IMR-90 (cell line): Measurements from ENCODE around the gene ARID3C. TPM values are rescaled to one million over a fixed set of nuclear protein-coding genes. Genes with fewer than 3 reads are reported as not detected.

Experiments used
- ATAC-seq: fragments of 200-7000 bp; cut with Tn5 transposase; 2 replicates; pipeline ENCODE4 v1.9.1; 2020; ENCODE audit warnings: low read depth, mild to moderate bottlenecking, moderate library complexity
- BruUV-seq: library from RNA; stranded (reverse); fragments of 400-500 nt; replicated peaks from 2 replicates; lab custom pipeline; 2021; lab: Mats Ljungman, UMichigan
- CTCF ChIA-PET: fragments of 300-600 bp; formaldehyde crosslinking; extraction: SDS; loops from one replicate; lab custom pipeline; 2021; ENCODE audit warnings: antibody characterized with exemption; lab: Yijun Ruan, JAX
- POLR2A ChIA-PET: fragments of 300-600 bp; sonication (Branson Sonifier 250); formaldehyde crosslinking; loops from one replicate; lab custom pipeline; 2022; ENCODE audit warnings: antibody characterized with exemption; ENCODE audit not compliant: unreplicated experiment; lab: Charles Lee
- DNase-seq: peaks from one replicate; pipeline ENCODE4 v3.0.0; 2013
- H2AFZ ChIP-seq: replicated peaks from 2 replicates; pipeline ENCODE3; 2013; ENCODE audit warnings: low read length, mild to moderate bottlenecking; ENCODE audit not compliant: poor library complexity
- H2AK5ac ChIP-seq: 2 replicates; pipeline ENCODE4 v1.6.1; 2013; ENCODE audit warnings: low read depth, low read length, inconsistent platforms
- H2AK9ac ChIP-seq: replicated peaks from 2 replicates; pipeline ENCODE3; 2013; ENCODE audit warnings: mild to moderate bottlenecking, low read depth, low read length, moderate library complexity; ENCODE audit not compliant: poor library complexity
- H2BK120ac ChIP-seq: 2 replicates; pipeline ENCODE4 v1.6.1; 2013; ENCODE audit warnings: low read depth, low read length, inconsistent platforms
- H2BK15ac ChIP-seq: 3 replicates; pipeline ENCODE4 v1.6.1; 2013; ENCODE audit warnings: low read depth, low read length, inconsistent platforms
- H2BK20ac ChIP-seq: 2 replicates; pipeline ENCODE4 v1.6.1; 2013; ENCODE audit warnings: low read depth, mild to moderate bottlenecking, inconsistent platforms, low read length, moderate library complexity
- H2BK5ac ChIP-seq: 2 replicates; pipeline ENCODE4 v1.6.1; 2013; ENCODE audit warnings: mild to moderate bottlenecking, low read depth, low read length, inconsistent platforms; ENCODE audit not compliant: poor library complexity, severe bottlenecking
- H3K14ac ChIP-seq: replicated peaks from 2 replicates; pipeline ENCODE4 v1.6.1; 2013; ENCODE audit warnings: low read depth, low read length, inconsistent platforms
- H3K18ac ChIP-seq: 2 replicates; pipeline ENCODE4 v1.6.1; 2013; ENCODE audit warnings: low read depth, low read length, control low read depth
- H3K23ac ChIP-seq: 2 replicates; pipeline ENCODE4 v1.6.1; 2013; ENCODE audit warnings: low read depth, low read length, inconsistent platforms
- H3K27ac ChIP-seq: 2 replicates; pipeline ENCODE4 v1.5.1; 2013; ENCODE audit warnings: mild to moderate bottlenecking, control low read depth, low read length; ENCODE audit not compliant: insufficient read depth
- H3K27me3 ChIP-seq: 2 replicates; pipeline ENCODE4 v1.6.1; 2013; ENCODE audit warnings: low read length; ENCODE audit not compliant: control insufficient read depth, insufficient read depth
- H3K36me3 ChIP-seq: 2 replicates; pipeline ENCODE4 v1.6.1; 2013; ENCODE audit warnings: low read length, mixed read lengths; ENCODE audit not compliant: control insufficient read depth, insufficient read depth
- H3K4ac ChIP-seq: 2 replicates; pipeline ENCODE4 v1.6.1; 2013; ENCODE audit warnings: low read depth, low read length, inconsistent platforms
- H3K4me1 ChIP-seq: 2 replicates; pipeline ENCODE4 v1.6.1; 2013; ENCODE audit warnings: low read length, mixed read lengths; ENCODE audit not compliant: control insufficient read depth, insufficient read depth
- H3K4me2 ChIP-seq: 2 replicates; pipeline ENCODE4 v1.6.1; 2013; ENCODE audit warnings: low read depth, mild to moderate bottlenecking, control low read depth, low read length, moderate library complexity
- H3K4me3 ChIP-seq: 2 replicates; pipeline ENCODE4 v1.5.1; 2013; ENCODE audit warnings: low read depth, mild to moderate bottlenecking, control low read depth, low read length, moderate library complexity; ENCODE audit not compliant: insufficient read depth
- H3K56ac ChIP-seq: 2 replicates; pipeline ENCODE4 v1.6.1; 2013; ENCODE audit warnings: low read length, inconsistent platforms; ENCODE audit not compliant: insufficient read depth; ENCODE audit errors: extremely low read depth
- H3K79me1 ChIP-seq, 2 experiments: 2 replicates each; pipeline ENCODE4 v1.6.1; 2013; ENCODE audit warnings: low read length in 2 of 2, inconsistent platforms in 1 of 2, low read depth in 1 of 2
- H3K9ac ChIP-seq: 2 replicates; pipeline ENCODE4 v1.6.1; 2013; ENCODE audit warnings: low read depth, low read length, control low read depth
- H3K9me1 ChIP-seq: 2 replicates; pipeline ENCODE4 v1.6.1; 2013; ENCODE audit warnings: low read length, inconsistent platforms; ENCODE audit not compliant: insufficient read depth
- H3K9me3 ChIP-seq: 2 replicates; pipeline ENCODE4 v1.6.1; 2013; ENCODE audit warnings: low read length; ENCODE audit not compliant: control insufficient read depth, insufficient read depth
- H4K20me1 ChIP-seq: 2 replicates; pipeline ENCODE4 v1.6.1; 2013; ENCODE audit warnings: low read length, inconsistent platforms; ENCODE audit not compliant: insufficient read depth
- H4K5ac ChIP-seq: 2 replicates; pipeline ENCODE4 v1.6.1; 2013; ENCODE audit warnings: mild to moderate bottlenecking, low read depth, low read length, control low read depth
- H4K8ac ChIP-seq, 2 experiments: 2 replicates each; pipeline ENCODE4 v1.6.1; 2013; ENCODE audit warnings: low read depth in 2 of 2, low read length in 2 of 2, control low read depth in 1 of 2, inconsistent platforms in 1 of 2
- H4K91ac ChIP-seq: 2 replicates; pipeline ENCODE4 v1.6.1; 2013; ENCODE audit warnings: low read depth, low read length, inconsistent platforms; ENCODE audit not compliant: insufficient read depth
- BHLHE40 ChIP-seq: fragments of 150-350 bp; IDR thresholded peaks from 2 replicates; pipeline ENCODE4 v1.6.1; 2016; ENCODE audit warnings: mild to moderate bottlenecking, low read depth, low read length
- MAFK ChIP-seq: IDR thresholded peaks from 2 replicates; pipeline ENCODE4 v1.6.1; 2012; ENCODE audit warnings: low read depth, low read length, improper control_type of control experiment
- RFX5 ChIP-seq: IDR thresholded peaks from 2 replicates; pipeline ENCODE4 v1.8.0; 2012; ENCODE audit warnings: low read depth, mild to moderate bottlenecking, low read length, moderate library complexity
- dilution Hi-C: fragments of 300-500 bp; cut with HindIII; formaldehyde crosslinking; loops from one replicate; pipeline ENCODE4 v1.14.3; 2018; ENCODE audit warnings: low sequenced_read_pairs; ENCODE audit not compliant: unreplicated experiment
- in situ Hi-C: fragments of 300-500 bp; cut with MboI; formaldehyde crosslinking; loops from 3 replicates; pipeline ENCODE4 v1.14.3; 2019; ENCODE audit warnings: low sequenced_read_pairs, inconsistent platforms, mixed read lengths
- intact Hi-C: fragments of 100-400 bp; cut with micrococcal nuclease; formaldehyde crosslinking; loops from 2 replicates; pipeline ENCODE4 v1.10.0; 2022
- polyA plus RNA-seq, 3 experiments: library from polyadenylated mRNA; depleted of rRNA; stranded (reverse); fragments of >200 nt; gene quantifications; 2 replicates each; pipeline ENCODE4 v1.2.3, GENCODE V29; 2012; ENCODE audit warnings: low replicate concordance in 1 of 3
- total RNA-seq: library from RNA; depleted of rRNA; stranded (reverse); fragments of >200 nt; gene quantifications from 2 replicates; pipeline ENCODE4 v1.2.3, GENCODE V29; 2012

Gene ARID3C
- total and polyA plus RNA-seq, 2 of the 4 experiments (the other 2 are of a cell fraction) = 0.07 TPM; not detected in 1

- CTCF ChIA-PET = interaction anchor here (0.6 kb wide), 1 partner anchor 370 kb away, joined by 3 read pairs; no protein-coding TSS in a partner anchor
These were observed 34.4 kb upstream of the ARID3C start for GRCh38 chr9:34663303-34663605.

More at GRCh38 chr9:34663303-34663605, 34.4 kb upstream of the ARID3C start:
- intact Hi-C loops = no loop called here
- in situ Hi-C loops = no loop called here
- Histone ChIP-seq H3K79me1 (peaks cover 19 to 21% of the 10 kb centered on the region in 2 experiments), H3K14ac (no peak overlapping the region), H3K9ac (no peak overlapping the region), H3K23ac (no peak overlapping the region), H2AFZ (no peak overlapping the region), H4K20me1 (peaks cover 7% of the 10 kb centered on the region), H3K56ac (no peak overlapping the region), H2AK9ac (no peak overlapping the region), H3K4me2 (no peak overlapping the region), H4K5ac (no peak overlapping the region), H3K36me3 (peaks cover 4% of the 10 kb centered on the region), H2AK5ac (no peak overlapping the region), H3K18ac (no peak overlapping the region), H2BK15ac (no peak overlapping the region), H2BK120ac (no peak overlapping the region), H3K4me3 (no peak overlapping the region), H3K9me3 (no peaks in the 10 kb centered on the region), H2BK5ac (no peak overlapping the region), H3K9me1 (peaks cover 12% of the 10 kb centered on the region), H4K8ac (no peak overlapping the region), H3K4ac (no peak overlapping the region), H3K27ac (no peak overlapping the region), H2BK20ac (no peak overlapping the region), H4K91ac (no peak overlapping the region), H3K27me3 (no peaks in the 10 kb centered on the region), H3K4me1 (no peaks in the 10 kb centered on the region)
- POLR2A ChIA-PET = no interaction called here
- no TSS peak for BruUV-seq
- dilution Hi-C loops = no loop called here
- no peak for ATAC-seq
- no peak for DNase-seq
- no peak for TF ChIP-seq BHLHE40
- no peak for TF ChIP-seq MAFK
- no peak for TF ChIP-seq RFX5
